ENCODE data around the gene DIP2A. TPM values are rescaled to one million over a fixed set of nuclear protein-coding genes. Genes with fewer than 3 reads are reported as not detected.

Gene DIP2A
- total RNA-seq, 1 donor from 2014 or later, result 20.9 TPM

DNA sequence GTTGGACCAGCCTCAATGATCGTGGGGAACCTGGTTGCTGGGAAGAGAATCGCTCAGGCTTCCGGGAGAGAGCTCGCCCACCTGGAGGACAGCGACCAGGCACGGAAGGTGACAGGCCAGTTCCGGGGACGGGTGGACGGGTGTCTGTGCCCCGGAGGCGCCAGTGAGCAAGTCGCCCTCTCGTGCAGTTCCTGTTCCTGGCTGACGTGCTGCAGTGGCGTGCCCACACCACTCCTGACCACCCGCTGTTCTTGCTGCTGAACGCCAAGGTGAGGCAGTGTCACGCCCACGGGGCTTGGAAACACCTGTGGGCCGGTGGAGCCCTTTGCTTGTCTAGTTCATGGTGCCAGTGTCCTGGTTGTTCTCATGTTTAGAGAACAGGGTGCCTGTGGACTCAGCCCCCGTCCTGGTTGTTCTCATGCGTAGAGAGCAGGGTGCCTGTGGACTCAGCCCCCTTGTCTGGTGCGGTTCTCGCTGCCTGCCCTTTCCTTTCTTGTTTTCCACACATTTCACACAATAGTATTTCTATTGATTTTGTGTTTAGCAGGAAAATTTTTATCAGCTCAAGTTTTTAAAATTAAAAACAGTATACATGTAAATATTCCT lies 93.0 kb downstream of the DIP2A start:
- H3K4me3 ChIP-seq (ENCODE audit: low read depth, low read length), result no peak overlapping the region
- TF ChIP-seq CTCF (conservative IDR thresholded peaks at IDR 0.05; ENCODE audit: low read depth, low read length), result no peak
- no peak for DNase-seq (ENCODE audit: low read depth)

DNA sequence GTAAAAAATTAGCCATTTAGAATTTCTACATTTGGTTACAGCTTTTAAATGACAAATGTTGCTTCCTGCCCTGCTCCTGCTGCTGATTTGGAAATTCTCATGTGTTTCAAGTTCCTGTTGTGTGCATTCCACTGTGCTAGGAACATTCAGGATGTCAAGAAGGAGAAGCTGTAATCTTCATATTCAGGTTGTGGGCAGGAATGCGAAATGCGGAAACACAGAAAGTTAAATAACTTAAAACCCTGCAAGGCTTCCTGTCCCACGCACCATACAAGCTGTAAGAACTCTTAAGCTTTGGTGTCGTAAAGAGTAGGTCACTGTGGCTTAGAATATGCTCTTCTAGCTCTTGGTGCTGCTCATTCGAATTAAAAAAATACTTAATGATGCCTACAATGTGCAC lies 93.6 kb downstream of the DIP2A start:
- no peak for DNase-seq (ENCODE audit: low read depth)
- no peak overlapping the region for H3K4me3 ChIP-seq (ENCODE audit: low read depth, low read length)
- TF ChIP-seq CTCF (conservative IDR thresholded peaks at IDR 0.05; ENCODE audit: low read depth, low read length), result no peak

GRCh38 chr21:46552865-46553379 lies 94.2 kb downstream of the DIP2A start:
- no peak for TF ChIP-seq CTCF (conservative IDR thresholded peaks at IDR 0.05; ENCODE audit: low read depth, low read length)
- H3K4me3 ChIP-seq (ENCODE audit: low read depth, low read length), result no peak overlapping the region
- DNase-seq (ENCODE audit: low read depth), result no peak

- no peak overlapping the region for H3K4me3 ChIP-seq (ENCODE audit: low read depth, low read length)
- TF ChIP-seq CTCF (conservative IDR thresholded peaks at IDR 0.05; ENCODE audit: low read depth, low read length), result no peak
- no peak for DNase-seq (ENCODE audit: low read depth)
Observed at GRCh38 chr21:46553993-46554392, 95.3 kb downstream of the DIP2A start.

GRCh38 chr21:46554431-46555224 lies 95.9 kb downstream of the DIP2A start:
- TF ChIP-seq CTCF (conservative IDR thresholded peaks at IDR 0.05; ENCODE audit: low read depth, low read length), result no peak
- no peak for DNase-seq (ENCODE audit: low read depth)
- no peak overlapping the region for H3K4me3 ChIP-seq (ENCODE audit: low read depth, low read length)

DNA sequence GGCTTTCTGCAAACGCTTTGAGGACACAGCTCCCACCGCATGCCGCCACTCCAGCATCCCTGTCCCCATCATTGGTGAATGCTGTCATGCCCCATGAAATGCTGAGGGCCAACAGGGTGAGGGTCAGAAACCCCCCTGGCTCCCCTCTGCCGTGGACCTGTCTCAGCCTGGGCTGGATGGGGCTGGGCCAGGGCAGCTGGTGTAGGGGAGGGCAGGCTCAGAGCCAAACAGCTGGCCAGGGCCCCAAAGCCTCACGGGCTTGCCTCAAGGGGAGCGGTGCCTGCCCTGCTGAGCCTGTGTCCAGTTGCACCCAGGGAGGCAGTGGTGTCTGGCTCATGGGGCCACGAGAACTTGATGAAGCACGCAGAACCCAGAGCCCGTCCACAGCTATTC lies 96.5 kb downstream of the DIP2A start:
- H3K4me3 ChIP-seq (ENCODE audit: low read depth, low read length), result no peak overlapping the region
- TF ChIP-seq CTCF (conservative IDR thresholded peaks at IDR 0.05; ENCODE audit: low read depth, low read length), result no peak
- DNase-seq (ENCODE audit: low read depth), result no peak
